Mucosa of descending colon (tissue), 3 donors: ENCODE measurements around the gene UPK3BL1. TPM values are rescaled to one million over a fixed set of nuclear protein-coding genes. Genes with fewer than 3 reads are reported as not detected.
A peak's percentile ranks its signal among the peaks of the same experiment; 100 is the strongest.
"Not testable (repeated sequence)": the region's sequence is repeated elsewhere in the genome, so short reads cannot be mapped to it uniquely, and the experiment has no call there.

Experiments used
- ATAC-seq: fragments of 200-7000 bp; cut with Tn5 transposase; one replicate; pipeline ENCODE4 v1.9.1; 2020; ENCODE audit warnings: mild to moderate bottlenecking, moderate library complexity
- DNase-seq, 3 donors: peaks; one replicate each; pipeline ENCODE4 v3.0.0-alpha.2; 2020
- H3K36me3 ChIP-seq: fragments of 200-600 bp; one replicate; pipeline ENCODE4 v1.8.0; 2021; ENCODE audit warnings: low read depth, mild to moderate bottlenecking
- H3K4me1 ChIP-seq: fragments of 200-600 bp; one replicate; pipeline ENCODE4 v1.8.0; 2021; ENCODE audit warnings: low read depth, mild to moderate bottlenecking
- H3K4me3 ChIP-seq: fragments of 200-600 bp; one replicate; pipeline ENCODE4 v1.8.0; 2021; ENCODE audit warnings: mild to moderate bottlenecking
- H3K9me3 ChIP-seq: fragments of 200-600 bp; one replicate; pipeline ENCODE4 v1.8.0; 2021; ENCODE audit warnings: mild to moderate bottlenecking
- intact Hi-C, 2 donors: fragments of 100-400 bp; cut with DNase I in 1 of 2; cut with micrococcal nuclease in 1 of 2; formaldehyde crosslinking; loops; one replicate each; pipeline versions ENCODE4 v1.11.0 to v1.11.1; 2022; cut with DNase I, micrococcal nuclease
- total RNA-seq, 3 donors: library from RNA; stranded (reverse); fragmentation: NEBNext Ultra II Directional in 2 of 3; extraction: Animal tissue kit (Norgen Biotek cat#: 25700) in 2 of 3; gene quantifications; one replicate each; pipeline versions ENCODE4 v1.2.1 to v1.2.4, GENCODE V29; 2021 to 2023
- donor health status: DM: no; HTN: no; CAD: no; lungs with moderate emphysema.
- donor health status: DM: no; HTN: no; CAD: no.
- donor health status: DM: no; HTN: yes; CAD: no.

UPK3BL1 gene
- total RNA-seq, 3 donors from 2014 or later, result 10.7 to 23.1 (median 12.3) TPM

DNA sequence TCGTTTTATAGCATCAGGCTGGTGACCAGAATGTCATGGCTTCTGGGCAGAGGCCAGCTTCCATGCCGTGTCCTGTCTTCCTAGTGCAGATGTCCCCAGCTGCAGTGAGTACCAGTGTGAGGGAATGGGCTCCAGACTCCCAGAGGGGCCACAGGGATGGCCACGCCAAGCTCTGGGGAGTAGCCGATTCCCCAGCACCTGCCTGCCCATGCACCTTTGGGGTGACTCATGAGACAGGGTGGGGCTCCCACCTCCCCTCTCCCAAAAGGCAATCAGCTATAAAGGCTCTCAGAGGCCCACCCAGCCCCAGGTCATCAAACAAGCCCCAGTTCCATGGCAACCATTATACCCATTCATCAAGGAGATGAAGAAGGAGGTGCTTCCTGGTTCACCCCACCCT is 7.3 kb upstream of the UPK3BL1 start, which contains the start of gene SPDYE2B:
Gene SPDYE2B (plus strand): TSS at position 396 of the 400 bp plus-strand sequence. CDS start 2,030 bp downstream, outside the sequence.
- H3K36me3 ChIP-seq, ATAC-seq, H3K4me1 ChIP-seq, DNase-seq, H3K4me3 ChIP-seq, intact Hi-C loops, H3K9me3 ChIP-seq: not testable (repeated sequence)

DNA sequence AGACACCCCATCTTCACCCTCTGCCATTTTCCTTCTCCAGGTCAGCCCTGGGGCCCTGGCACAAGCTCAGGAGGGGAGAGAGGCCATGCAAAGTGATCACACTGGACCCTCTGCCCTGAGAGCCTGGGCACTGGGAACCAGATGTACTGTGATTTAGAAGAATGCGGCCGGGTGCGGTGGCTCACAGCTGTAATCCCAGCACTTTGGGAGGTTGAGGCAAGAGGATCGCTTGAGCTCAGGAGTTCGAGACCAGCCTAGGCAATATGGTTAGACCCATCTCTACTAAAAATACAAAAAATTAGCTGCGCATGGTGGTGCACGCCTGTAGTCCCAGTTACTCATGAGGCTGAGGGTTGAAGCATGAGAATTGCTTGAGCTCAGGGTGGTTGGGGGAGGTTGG is 5.2 kb upstream of the UPK3BL1 start:
- H3K4me1 ChIP-seq, H3K36me3 ChIP-seq, H3K4me3 ChIP-seq, ATAC-seq, intact Hi-C loops, H3K9me3 ChIP-seq: not testable (repeated sequence)
- DNase-seq, result peak in 1 of 3 donors; percentile 17

DNA sequence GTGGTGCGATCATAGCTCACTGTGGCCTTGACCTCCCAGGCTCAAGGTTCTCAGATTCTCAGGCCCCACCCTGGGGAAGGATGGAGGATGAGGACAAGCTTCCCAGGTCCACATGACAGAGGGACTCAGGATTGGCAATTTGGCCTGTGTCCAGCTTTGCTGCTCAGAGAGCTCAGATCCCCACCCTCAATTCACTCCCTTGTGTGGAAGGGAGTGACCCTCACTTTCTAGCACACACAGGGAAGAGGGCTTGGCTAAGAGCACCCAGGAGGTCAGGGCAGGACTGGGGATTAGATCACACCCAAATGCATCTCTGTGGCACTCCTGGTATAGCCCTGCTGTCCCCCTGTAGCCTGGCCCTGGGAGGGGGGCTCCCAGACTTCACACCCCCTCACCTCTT is 813 bp upstream of the UPK3BL1 start:
- H3K4me1 ChIP-seq, H3K9me3 ChIP-seq, DNase-seq, H3K4me3 ChIP-seq, H3K36me3 ChIP-seq, ATAC-seq, intact Hi-C loops: not testable (repeated sequence)

- peak in 2 of 3 donors; percentile 27 to 36 for DNase-seq
- H3K4me1 ChIP-seq, H3K4me3 ChIP-seq, ATAC-seq, H3K36me3 ChIP-seq, H3K9me3 ChIP-seq, intact Hi-C loops: not testable (repeated sequence)
Observed at GRCh38 chr7:102638848-102639247, 3.7 kb downstream of the UPK3BL1 start.

DNA sequence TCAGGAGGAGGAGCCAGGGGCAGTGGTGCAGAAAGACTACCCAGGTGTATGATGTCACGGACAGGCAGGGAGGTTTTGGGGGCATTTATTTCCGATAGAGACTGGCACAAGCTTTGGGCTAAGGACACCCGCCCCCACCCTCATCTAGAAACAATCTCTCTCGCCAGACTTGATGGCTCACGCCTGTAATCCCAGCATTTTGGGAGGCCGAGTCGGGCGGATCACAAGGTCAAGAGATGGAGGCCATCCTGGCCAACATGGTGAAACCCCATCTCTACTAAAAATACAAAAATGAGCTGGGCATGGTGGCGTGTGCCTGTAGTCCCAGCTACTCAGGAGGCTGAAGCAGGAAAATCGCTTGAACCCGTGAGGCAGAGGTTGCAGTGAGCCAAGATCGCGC is 5.6 kb downstream of the UPK3BL1 start:
- DNase-seq, result peak in 1 of 3 donors; percentile 19
- intact Hi-C loops, ATAC-seq, H3K4me3 ChIP-seq, H3K4me1 ChIP-seq, H3K9me3 ChIP-seq, H3K36me3 ChIP-seq: not testable (repeated sequence)

DNA sequence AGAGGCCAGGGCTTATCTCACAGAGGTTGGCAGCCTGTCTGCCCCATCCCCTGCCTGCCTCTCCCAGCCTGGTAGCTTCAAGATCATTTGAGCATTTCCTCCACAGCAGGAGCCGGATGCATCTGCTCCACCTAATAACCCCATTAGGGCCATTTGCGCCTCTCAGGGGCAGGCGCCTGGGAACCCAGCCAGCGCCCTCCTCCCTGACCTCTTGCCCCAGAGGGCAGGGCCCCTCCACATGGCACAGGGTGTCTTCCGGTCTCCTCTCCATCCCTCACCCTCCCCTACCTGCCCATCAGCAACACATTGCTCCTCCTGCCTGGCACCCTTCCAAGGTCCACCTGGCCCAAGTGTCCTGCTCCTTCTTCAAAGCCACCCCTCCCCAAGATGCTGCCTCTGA is 7.2 kb downstream of the UPK3BL1 start:
- H3K4me3 ChIP-seq, H3K4me1 ChIP-seq, intact Hi-C loops, DNase-seq, H3K9me3 ChIP-seq, H3K36me3 ChIP-seq: not testable (repeated sequence)
- ATAC-seq, result peak; percentile 32

- peak in 1 of 3 donors; percentile 12 for DNase-seq
- H3K4me1 ChIP-seq, H3K4me3 ChIP-seq, H3K36me3 ChIP-seq, intact Hi-C loops, H3K9me3 ChIP-seq: not testable (repeated sequence)
- ATAC-seq, result peak; percentile 55
Observed at GRCh38 chr7:102634299-102634698, 8.3 kb downstream of the UPK3BL1 start.

GRCh38 chr7:102630622-102631021 is 12.0 kb downstream of the UPK3BL1 start:
- H3K4me1 ChIP-seq, intact Hi-C loops, H3K36me3 ChIP-seq, ATAC-seq, H3K4me3 ChIP-seq, H3K9me3 ChIP-seq: not testable (repeated sequence)
- DNase-seq, result peak in 1 of 3 donors; percentile 3

GRCh38 chr7:102627271-102627904 is 15.2 kb downstream of the UPK3BL1 start:
- H3K36me3 ChIP-seq, intact Hi-C loops, ATAC-seq, DNase-seq, H3K4me1 ChIP-seq, H3K4me3 ChIP-seq, H3K9me3 ChIP-seq: not testable (repeated sequence)

GRCh38 chr7:102618122-102618521 is 24.5 kb downstream of the UPK3BL1 start:
- ATAC-seq, H3K9me3 ChIP-seq, intact Hi-C loops, H3K4me1 ChIP-seq, H3K4me3 ChIP-seq, H3K36me3 ChIP-seq: not testable (repeated sequence)
- peak in 1 of 3 donors; percentile 14 for DNase-seq

DNA sequence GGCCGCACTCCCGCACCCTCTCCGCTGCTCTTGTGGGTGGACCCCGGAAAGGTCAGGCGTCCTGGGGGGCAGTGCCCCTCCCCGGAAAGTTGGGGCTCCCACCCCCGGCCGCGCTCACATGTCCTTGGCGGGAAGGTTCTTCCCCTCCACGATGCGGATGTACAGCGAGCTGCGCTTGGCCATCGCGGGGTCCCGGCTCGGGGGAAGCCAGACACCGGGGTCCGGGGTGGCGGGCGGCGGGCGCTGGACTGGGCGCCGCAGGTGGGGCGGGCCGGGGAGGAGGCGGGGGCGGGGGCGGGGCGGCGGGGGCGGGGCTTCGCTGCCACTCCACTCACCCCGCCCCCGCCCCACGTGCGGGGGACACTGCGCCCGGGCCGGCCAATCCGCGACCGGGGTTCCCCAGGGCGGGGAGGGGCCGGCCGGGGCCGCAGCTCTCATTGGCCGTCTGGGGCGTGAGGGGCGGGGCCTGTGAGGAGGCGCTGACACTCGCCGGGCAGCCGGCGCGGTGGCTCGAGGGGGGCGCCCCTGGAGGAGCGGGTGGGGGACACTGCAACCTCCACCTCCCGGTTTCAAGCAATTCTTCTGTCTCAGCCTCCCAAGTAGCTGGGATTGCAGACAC is 26.0 kb downstream of the UPK3BL1 start, which contains the start of gene RASA4:
Gene RASA4 (minus strand): TSS at position 250 of the 619 bp plus-strand sequence. CDS start 67 bp downstream, at position 183.
- H3K9me3 ChIP-seq, intact Hi-C loops, H3K4me1 ChIP-seq, H3K4me3 ChIP-seq, H3K36me3 ChIP-seq: not testable (repeated sequence)
- peak; percentile 16 to 75 (median 71) for DNase-seq
- ATAC-seq, result peak; percentile 97

DNA sequence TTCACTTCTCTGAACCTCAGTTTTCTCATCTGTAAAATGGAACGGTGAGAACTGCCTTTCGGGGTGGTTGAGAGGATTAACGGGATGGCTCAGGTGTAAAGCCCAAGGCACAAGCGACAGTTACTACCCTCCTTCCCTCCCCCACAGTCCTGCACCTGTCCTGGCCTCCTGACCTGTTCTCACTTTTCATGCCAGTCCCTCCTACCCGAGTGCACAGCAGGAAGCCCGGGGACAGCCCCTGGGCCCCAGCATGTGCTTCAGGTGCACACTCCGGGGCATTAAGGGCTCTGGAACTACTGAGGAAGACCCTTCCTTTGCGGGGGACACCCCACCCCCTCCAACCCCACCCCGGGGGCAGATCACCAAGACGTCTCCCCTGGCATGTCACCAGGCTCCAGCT is 26.7 kb downstream of the UPK3BL1 start:
- DNase-seq, H3K4me3 ChIP-seq, H3K4me1 ChIP-seq, H3K9me3 ChIP-seq, intact Hi-C loops, H3K36me3 ChIP-seq: not testable (repeated sequence)
- peak; percentile 34 for ATAC-seq

DNA sequence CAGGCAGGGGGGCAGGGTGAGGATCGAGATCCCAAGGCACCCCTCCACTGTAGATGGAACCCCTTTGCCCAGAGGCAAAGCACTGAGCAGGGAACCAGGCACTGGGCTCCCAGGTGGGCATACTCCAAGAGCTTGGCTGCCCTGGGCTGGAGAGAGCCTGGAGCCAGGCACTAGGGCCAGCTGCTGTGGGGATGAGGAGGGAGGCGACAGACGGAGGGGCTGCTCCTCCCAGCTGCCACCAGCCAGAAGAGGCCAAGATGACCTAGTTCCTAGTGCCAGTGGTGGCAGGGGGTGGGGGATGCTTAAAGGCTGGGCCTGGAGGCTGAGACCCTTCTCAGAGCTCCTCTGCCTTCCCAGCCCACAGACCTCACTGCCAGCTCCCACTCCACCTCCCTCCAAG is 27.7 kb downstream of the UPK3BL1 start:
- ATAC-seq, H3K4me3 ChIP-seq, H3K9me3 ChIP-seq, H3K4me1 ChIP-seq, intact Hi-C loops, H3K36me3 ChIP-seq, DNase-seq: not testable (repeated sequence)

DNA sequence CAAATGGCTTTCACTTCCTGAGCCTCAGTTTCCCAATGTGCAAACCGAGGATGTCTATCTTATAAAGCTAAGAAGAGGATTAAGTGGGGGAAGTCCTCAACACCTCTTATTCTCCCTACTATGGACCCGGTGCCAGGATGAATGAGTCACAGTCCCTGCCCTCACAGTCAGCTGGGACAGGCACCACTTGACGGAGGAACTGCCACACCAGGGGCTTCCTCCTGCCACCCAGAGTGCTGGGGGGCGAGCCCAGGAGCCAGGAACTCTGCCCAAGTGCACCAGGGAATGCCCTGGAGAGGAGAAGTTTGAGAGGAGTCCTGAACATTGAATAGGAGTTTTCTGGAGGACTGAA is 28.3 kb downstream of the UPK3BL1 start:
- H3K4me1 ChIP-seq, DNase-seq, H3K36me3 ChIP-seq, H3K9me3 ChIP-seq, intact Hi-C loops, H3K4me3 ChIP-seq: not testable (repeated sequence)
- ATAC-seq, result peak; percentile 16
